Measurements from ENCODE around the gene RPA3.

- TF ChIP-seq FOXM1 (IDR thresholded peaks at IDR 0.05; ENCODE audit: borderline replicate concordance, low read depth) (no peak), EGR1 (IDR thresholded peaks at IDR 0.05) (no peak), TAF1 (IDR thresholded peaks at IDR 0.05; ENCODE audit: low read depth) (no peak), EP300 (IDR thresholded peaks at IDR 0.05; ENCODE audit: borderline replicate concordance) (no peak), USF1 (IDR thresholded peaks at IDR 0.05) (no peak), REST (IDR thresholded peaks at IDR 0.05; ENCODE audit: low read depth) (no peak), YY1 (IDR thresholded peaks at IDR 0.05; ENCODE audit: low read depth) (no peak), CEBPB (IDR thresholded peaks at IDR 0.05) (no peak), RAD21 (IDR thresholded peaks at IDR 0.05; ENCODE audit: low read depth) (no peak), TCF12 (IDR thresholded peaks at IDR 0.05; ENCODE audit: low read depth) (no peak), TEAD4 (IDR thresholded peaks at IDR 0.05) (no peak)
- TF ChIP-seq, protein P1, sequence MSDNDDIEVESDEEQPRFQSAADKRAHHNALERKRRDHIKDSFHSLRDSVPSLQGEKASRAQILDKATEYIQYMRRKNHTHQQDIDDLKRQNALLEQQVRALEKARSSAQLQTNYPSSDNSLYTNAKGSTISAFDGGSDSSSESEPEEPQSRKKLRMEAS (IDR thresholded peaks at IDR 0.05) = no peak
Observed at GRCh38 chr7:7620236-7620635, 98.2 kb downstream of the RPA3 start.

Data from Ishikawa (cell line).